HepG2 (cell line): Measurements from ENCODE around the gene GPR25. TPM values are rescaled to one million over a fixed set of nuclear protein-coding genes. Genes with fewer than 3 reads are reported as not detected.

ENCODE experiments used
- HOXA9 ChIP-seq: sonication (generic); formaldehyde crosslinking; IDR thresholded peaks from 2 replicates; pipeline ENCODE4 v1.8.1; 2022; ENCODE audit warnings: missing genetic modification reagents, mild to moderate bottlenecking, moderate library complexity, borderline replicate concordance
- KDM1A ChIP-seq: IDR thresholded peaks from 2 replicates; pipeline ENCODE4 v1.6.1; 2016; ENCODE audit warnings: missing compliant biosample characterization
- TAF1 ChIP-seq: sonication (generic); formaldehyde crosslinking; IDR thresholded peaks from 2 replicates; pipeline ENCODE4 v1.4.0; 2020; ENCODE audit warnings: missing genetic modification reagents
- ZNF142 ChIP-seq: sonication (generic); formaldehyde crosslinking; IDR thresholded peaks from 2 replicates; pipeline ENCODE4 v1.4.0; 2020; ENCODE audit warnings: missing genetic modification reagents
- ZNF317 ChIP-seq: sonication (generic); formaldehyde crosslinking; IDR thresholded peaks from 2 replicates; pipeline ENCODE4 v1.5.0; 2020; ENCODE audit warnings: mild to moderate bottlenecking, missing genetic modification reagents
- ZSCAN21 ChIP-seq: sonication (generic); formaldehyde crosslinking; IDR thresholded peaks from 2 replicates; pipeline ENCODE4 v1.8.0; 2022; ENCODE audit warnings: mild to moderate bottlenecking, missing genetic modification reagents, moderate library complexity, borderline replicate concordance
- polyA plus RNA-seq, 8 experiments: library from polyadenylated mRNA; depleted of rRNA in 3 of 8; stranded (reverse) in 7 of 8; unstranded in 1 of 8; fragments of >200 nt; fragmentation: Illumina TruSeq in 4 of 8; extraction: Trizol in 4 of 8; gene quantifications; 2 replicates each; pipeline versions ENCODE4 v1.2.1 to v1.2.3, GENCODE V29; 2011 to 2016; ENCODE audit warnings: low read depth in 4 of 8, missing spikeins in 1 of 8, mixed read lengths in 1 of 8; ENCODE audit not compliant: insufficient read depth in 1 of 8
- total RNA-seq, 5 experiments: library from RNA; depleted of rRNA; stranded (reverse); fragments of >200 nt; fragmentation: Illumina TruSeq; extraction: Trizol; gene quantifications; 2 replicates each; pipeline ENCODE4 v1.2.3, GENCODE V29; 2016; ENCODE audit warnings: low read depth in 1 of 5
- TF ChIP-seq, protein P1 (sequence below): sonication (generic); formaldehyde crosslinking; IDR thresholded peaks from 2 replicates; pipeline ENCODE4 v1.4.0; 2020; ENCODE audit warnings: missing genetic modification reagents
- TF ChIP-seq, protein P2 (sequence below): sonication (generic); formaldehyde crosslinking; IDR thresholded peaks from 2 replicates; pipeline ENCODE4 v1.4.0; 2020; ENCODE audit warnings: missing genetic modification reagents
- TF ChIP-seq, protein P3 (sequence below): sonication (generic); formaldehyde crosslinking; IDR thresholded peaks from 2 replicates; pipeline ENCODE4 v1.5.0; 2020; ENCODE audit warnings: missing genetic modification reagents, mild to moderate bottlenecking, borderline replicate concordance

Gene GPR25
- total and polyA plus RNA-seq, 2 of the 13 experiments (the other 11 are each of a cell fraction or from before 2014, with no cell fraction given): not detected

- TF ChIP-seq, protein P1, sequence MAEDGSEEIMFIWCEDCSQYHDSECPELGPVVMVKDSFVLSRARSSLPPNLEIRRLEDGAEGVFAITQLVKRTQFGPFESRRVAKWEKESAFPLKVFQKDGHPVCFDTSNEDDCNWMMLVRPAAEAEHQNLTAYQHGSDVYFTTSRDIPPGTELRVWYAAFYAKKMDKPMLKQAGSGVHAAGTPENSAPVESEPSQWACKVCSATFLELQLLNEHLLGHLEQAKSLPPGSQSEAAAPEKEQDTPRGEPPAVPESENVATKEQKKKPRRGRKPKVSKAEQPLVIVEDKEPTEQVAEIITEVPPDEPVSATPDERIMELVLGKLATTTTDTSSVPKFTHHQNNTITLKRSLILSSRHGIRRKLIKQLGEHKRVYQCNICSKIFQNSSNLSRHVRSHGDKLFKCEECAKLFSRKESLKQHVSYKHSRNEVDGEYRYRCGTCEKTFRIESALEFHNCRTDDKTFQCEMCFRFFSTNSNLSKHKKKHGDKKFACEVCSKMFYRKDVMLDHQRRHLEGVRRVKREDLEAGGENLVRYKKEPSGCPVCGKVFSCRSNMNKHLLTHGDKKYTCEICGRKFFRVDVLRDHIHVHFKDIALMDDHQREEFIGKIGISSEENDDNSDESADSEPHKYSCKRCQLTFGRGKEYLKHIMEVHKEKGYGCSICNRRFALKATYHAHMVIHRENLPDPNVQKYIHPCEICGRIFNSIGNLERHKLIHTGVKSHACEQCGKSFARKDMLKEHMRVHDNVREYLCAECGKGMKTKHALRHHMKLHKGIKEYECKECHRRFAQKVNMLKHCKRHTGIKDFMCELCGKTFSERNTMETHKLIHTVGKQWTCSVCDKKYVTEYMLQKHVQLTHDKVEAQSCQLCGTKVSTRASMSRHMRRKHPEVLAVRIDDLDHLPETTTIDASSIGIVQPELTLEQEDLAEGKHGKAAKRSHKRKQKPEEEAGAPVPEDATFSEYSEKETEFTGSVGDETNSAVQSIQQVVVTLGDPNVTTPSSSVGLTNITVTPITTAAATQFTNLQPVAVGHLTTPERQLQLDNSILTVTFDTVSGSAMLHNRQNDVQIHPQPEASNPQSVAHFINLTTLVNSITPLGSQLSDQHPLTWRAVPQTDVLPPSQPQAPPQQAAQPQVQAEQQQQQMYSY: 0 out of 2 replicates have a peak, but pooled peaks have one; percentile 13
- TF ChIP-seq TAF1 (peak; percentile 61), ZNF142 (CRISPR knock-in tag) (0 out of 2 replicates have a peak, but pooled peaks have one; percentile 30), ZSCAN21 (peak; percentile 75; the same call in 1 of the 2 replicates), ZNF317 (0 out of 2 replicates have a peak, but pooled peaks have one; percentile 13), KDM1A (CRISPR knock-in tag) (peak; percentile 60; the same call in 1 of the 2 replicates), HOXA9 (CRISPR knock-in tag) (peak; percentile 53; the same call in 1 of the 2 replicates)
- TF ChIP-seq, protein P2, sequence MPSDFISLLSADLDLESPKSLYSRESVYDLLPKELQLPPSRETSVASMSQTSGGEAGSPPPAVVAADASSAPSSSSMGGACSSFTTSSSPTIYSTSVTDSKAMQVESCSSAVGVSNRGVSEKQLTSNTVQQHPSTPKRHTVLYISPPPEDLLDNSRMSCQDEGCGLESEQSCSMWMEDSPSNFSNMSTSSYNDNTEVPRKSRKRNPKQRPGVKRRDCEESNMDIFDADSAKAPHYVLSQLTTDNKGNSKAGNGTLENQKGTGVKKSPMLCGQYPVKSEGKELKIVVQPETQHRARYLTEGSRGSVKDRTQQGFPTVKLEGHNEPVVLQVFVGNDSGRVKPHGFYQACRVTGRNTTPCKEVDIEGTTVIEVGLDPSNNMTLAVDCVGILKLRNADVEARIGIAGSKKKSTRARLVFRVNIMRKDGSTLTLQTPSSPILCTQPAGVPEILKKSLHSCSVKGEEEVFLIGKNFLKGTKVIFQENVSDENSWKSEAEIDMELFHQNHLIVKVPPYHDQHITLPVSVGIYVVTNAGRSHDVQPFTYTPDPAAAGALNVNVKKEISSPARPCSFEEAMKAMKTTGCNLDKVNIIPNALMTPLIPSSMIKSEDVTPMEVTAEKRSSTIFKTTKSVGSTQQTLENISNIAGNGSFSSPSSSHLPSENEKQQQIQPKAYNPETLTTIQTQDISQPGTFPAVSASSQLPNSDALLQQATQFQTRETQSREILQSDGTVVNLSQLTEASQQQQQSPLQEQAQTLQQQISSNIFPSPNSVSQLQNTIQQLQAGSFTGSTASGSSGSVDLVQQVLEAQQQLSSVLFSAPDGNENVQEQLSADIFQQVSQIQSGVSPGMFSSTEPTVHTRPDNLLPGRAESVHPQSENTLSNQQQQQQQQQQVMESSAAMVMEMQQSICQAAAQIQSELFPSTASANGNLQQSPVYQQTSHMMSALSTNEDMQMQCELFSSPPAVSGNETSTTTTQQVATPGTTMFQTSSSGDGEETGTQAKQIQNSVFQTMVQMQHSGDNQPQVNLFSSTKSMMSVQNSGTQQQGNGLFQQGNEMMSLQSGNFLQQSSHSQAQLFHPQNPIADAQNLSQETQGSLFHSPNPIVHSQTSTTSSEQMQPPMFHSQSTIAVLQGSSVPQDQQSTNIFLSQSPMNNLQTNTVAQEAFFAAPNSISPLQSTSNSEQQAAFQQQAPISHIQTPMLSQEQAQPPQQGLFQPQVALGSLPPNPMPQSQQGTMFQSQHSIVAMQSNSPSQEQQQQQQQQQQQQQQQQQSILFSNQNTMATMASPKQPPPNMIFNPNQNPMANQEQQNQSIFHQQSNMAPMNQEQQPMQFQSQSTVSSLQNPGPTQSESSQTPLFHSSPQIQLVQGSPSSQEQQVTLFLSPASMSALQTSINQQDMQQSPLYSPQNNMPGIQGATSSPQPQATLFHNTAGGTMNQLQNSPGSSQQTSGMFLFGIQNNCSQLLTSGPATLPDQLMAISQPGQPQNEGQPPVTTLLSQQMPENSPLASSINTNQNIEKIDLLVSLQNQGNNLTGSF (CRISPR knock-in tag): no peak
- TF ChIP-seq, protein P3, sequence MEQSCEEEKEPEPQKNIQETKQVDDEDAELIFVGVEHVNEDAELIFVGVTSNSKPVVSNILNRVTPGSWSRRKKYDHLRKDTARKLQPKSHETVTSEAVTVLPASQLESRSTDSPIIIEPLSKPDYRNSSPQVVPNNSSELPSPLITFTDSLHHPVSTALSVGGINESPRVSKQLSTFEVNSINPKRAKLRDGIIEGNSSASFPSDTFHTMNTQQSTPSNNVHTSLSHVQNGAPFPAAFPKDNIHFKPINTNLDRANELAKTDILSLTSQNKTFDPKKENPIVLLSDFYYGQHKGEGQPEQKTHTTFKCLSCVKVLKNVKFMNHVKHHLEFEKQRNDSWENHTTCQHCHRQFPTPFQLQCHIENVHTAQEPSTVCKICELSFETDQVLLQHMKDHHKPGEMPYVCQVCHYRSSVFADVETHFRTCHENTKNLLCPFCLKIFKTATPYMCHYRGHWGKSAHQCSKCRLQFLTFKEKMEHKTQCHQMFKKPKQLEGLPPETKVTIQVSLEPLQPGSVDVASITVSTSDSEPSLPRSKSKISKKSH: no peak
These were observed 18.3 kb downstream of the GPR25 start (continued) for GRCh38 chr1:200890818-200891773.
